Hematopoietic multipotent progenitor cell (in vitro differentiated cells): ENCODE measurements around the gene KRT7. TPM values are rescaled to one million over a fixed set of nuclear protein-coding genes. Genes with fewer than 3 reads are reported as not detected.

Experiments
- DNase-seq, 3 donors: peaks; one replicate each; pipeline ENCODE4 v3.0.0-alpha.2; 2011 to 2015; ENCODE audit warnings: low read depth in 2 of 3, low spot score in 2 of 3
- total RNA-seq: library from RNA; depleted of rRNA; stranded (reverse); fragments of >200 nt; gene quantifications from one replicate; pipeline ENCODE4 v1.2.3, GENCODE V29; 2012

Gene KRT7
- total RNA-seq, 1 donor = 3.8 TPM

DNA sequence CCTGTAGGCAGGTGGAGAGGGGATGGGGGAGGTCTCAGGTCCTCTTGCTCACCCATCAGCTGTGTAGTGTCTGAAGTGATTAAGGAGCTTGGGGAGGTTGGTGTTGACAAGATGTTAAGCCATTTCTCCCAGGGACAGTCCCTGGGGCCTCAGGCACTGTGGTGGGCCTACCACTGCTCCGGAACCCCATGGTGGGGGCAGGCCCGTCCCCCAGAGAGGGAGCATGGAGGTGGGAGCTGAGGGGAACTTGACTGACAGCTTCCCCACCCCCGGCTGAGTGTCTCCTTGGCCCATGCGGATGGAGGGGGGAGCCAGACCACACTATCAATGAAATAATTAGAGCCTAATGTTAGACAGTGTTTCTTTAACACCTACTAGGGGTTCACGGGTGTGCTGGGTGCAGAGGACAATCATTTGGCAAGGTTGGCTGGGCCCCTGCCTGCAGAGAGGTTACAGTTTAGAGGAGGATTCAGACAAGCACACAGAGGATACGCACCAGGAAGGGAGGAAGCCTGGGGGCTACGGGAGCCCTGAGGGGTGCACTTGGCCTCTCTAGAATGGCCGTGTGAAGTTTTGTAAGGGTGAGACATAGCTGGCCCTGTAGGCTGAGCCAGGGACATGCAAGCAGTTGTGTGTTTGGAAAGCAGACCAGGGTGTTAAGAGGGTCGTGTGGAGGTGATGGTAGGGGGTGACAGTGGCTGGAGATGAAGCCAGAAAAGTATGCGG is 22.0 kb upstream of the KRT7 start:
- DNase-seq = no peak

- no peak for DNase-seq
Measured at GRCh38 chr12:52211716-52212585, 21.1 kb upstream of the KRT7 start.

DNA sequence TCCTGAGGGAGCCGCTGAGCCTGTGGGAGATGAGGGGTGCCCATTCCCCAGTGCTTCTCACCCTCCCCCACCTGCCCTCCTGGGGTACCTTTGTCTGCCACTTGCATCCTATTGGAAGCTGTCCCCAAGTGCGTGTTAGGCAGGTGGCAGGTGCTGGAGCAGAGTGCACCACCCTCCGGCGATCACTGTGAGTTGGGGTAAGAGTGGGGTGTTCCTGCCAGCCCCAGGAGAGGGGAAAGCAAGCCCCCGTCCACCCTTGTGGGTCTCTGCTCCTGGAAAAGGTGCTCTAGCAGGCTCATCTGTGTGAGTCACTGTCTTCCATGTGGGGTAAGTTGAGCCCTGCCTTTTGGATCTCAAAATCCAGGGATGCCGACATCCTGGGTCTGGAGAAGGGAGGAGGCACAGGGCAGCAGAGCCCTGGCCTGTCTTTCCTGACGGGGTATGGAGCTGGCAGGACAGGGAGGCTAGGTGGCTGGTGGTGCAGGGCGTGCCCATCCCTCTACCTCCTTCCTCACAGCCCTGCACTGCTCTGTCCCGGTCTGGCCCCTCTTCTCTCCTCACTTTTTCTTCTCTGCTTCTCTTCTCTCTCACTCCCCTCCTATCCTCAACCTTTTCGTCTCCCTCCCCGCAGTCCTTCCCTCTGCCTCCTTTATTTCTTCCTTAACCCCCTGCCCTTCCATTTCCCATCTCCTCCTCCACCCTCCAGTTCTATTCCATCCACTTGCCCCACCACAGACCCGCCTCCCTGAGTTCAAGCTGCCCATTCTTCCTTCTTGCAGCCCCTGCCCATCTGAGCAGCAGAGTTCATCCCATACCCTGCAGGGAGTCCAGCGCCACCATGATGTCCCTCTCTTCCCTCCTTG is 20.1 kb upstream of the KRT7 start:
- DNase-seq = no peak

DNA sequence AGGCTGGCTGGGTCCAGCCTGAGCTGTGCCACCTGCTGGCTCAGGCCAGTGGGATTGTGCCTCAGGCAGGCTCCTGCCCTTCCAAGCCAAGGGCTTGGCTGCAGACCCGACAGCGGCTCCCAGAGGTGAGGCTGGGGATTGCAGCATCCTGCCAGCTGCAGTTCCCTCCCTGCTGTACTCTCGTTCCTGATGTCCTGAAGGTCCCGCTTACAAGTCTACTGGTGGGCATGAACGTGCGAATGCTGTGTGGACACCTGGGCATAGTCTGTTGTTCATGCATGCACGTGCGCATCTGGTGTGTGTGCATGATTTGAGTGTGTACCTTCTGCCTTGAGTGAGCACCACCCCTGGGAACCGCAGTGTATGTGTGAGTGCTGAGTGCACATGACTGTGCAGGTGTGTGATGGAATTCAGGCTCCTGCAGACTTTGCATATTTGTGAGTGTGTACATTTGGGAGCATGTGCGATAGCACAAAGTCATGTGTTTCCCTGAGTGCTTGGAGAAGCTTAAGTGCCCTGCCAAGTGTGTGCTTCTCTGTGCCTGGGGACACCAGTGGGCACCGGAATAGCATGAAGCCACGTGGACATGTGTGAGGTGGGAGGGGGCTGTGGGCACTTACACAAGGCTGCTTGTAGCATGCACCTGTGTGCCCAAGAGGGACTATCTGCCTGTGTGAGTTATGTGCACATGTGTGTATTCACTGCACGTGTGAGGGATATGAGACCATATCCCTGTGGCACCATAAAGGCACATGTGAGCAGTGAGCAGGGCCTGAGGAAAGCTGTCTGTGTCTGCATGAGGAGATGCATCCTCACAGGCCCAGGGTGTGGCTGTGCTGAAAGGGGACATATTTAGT is 19.3 kb upstream of the KRT7 start:
- peak; percentile 23 to 72 (median 59) for DNase-seq

DNA sequence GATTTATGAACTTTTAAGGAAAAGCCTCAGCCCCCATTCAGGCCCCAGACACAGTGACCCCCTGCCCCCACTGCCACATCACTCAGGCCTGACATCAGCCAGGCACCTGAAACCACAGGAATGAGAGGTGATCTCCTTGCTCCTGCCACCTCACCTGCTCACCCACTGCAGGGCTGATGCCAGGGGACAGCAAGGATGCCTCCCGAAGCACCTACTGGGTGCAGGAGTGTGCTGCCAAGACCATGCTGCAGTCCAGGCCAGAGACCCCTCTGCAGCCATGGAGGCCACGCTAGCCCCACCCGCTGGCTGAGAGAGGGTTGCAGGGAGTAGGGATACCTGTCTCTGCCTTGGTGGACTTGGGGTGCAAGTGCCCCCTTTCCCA is 18.6 kb upstream of the KRT7 start:
- no peak for DNase-seq

- DNase-seq = peak in 1 of 3 donors; percentile 35
Measured at GRCh38 chr12:52215587-52216031, 17.4 kb upstream of the KRT7 start.

- no peak for DNase-seq
Measured at GRCh38 chr12:52216100-52216499, 16.9 kb upstream of the KRT7 start.

- DNase-seq = no peak
Measured at GRCh38 chr12:52216807-52217206, 16.2 kb upstream of the KRT7 start.

GRCh38 chr12:52217223-52217622 is 15.8 kb upstream of the KRT7 start:
- DNase-seq = no peak

DNA sequence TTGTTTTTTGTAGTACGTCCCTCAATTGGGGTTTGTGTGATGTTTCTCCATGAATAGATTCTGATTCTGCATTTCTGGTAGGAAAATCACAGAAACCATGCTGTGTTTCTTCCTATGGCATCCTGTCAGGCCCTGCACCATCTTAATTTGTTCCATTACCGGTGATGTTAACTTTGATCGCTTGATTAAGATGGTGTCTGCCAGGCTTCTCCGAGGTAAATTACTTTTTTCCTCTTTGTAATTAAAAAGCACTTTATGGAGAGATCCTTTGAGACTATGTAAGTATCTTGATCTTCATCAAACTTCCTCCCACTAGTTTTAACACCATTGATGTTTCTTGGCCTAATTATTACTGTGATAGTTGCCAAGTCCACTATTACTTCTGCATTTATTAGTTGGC is 15.0 kb upstream of the KRT7 start:
- no peak for DNase-seq

- no peak for DNase-seq
Measured at GRCh38 chr12:52220477-52220876, 12.6 kb upstream of the KRT7 start.

DNA sequence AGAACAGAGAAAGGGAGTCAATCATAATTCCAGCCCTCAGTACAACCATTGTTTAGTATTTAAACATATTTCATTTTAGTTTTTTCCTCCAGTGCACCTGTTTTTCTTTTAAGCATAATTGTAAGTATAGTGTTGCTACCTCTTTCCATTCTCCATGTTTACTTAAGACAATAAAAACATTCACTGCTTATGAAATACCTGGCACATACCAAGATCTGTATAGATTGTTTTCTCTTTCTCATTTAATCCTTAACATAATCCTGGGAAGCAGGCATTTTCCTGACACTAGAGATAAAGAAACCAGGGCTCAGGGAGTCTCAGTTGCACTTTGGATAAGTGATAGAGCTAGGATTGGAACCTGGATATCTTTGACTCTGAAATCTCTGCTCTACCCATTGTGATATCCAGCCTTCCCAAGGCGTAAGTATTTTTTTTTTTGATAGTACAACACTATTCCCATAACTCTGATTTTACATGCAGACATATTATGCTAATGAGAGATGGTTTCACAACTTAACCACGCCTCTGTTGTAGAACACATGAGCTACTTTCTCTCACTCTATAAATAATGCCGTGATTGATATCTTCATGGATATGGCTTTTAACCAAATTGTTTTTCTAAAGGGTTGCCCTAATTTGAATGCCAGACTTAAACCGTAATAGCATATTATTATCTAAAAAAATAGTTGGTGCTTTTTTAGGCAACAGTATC is 11.8 kb upstream of the KRT7 start:
- no peak for DNase-seq

- peak in 2 of 3 donors; percentile 71 to 81 for DNase-seq
Measured at GRCh38 chr12:52221912-52222457, 11.1 kb upstream of the KRT7 start.

DNA sequence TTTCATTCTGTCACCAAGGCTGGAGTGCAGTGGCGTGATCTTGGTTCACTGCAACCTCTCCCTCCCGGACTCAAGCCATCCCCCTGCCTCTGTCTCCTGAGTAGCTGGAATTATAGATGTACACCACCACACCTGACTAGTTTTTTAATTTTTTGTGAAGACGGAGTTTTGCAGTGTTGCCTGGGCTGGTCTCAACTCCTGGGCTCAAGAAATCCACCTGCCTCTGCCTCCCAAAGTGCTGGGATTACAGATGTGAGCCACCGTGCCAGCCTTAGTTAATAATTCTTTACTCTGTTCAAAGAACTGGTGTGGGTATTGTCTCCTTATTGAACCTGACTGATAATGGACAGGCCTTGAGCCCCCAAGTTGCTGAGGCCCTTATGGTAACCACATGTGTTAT is 10.4 kb upstream of the KRT7 start:
- DNase-seq = no peak

GRCh38 chr12:52223406-52224039 is 9.5 kb upstream of the KRT7 start:
- no peak for DNase-seq

DNA sequence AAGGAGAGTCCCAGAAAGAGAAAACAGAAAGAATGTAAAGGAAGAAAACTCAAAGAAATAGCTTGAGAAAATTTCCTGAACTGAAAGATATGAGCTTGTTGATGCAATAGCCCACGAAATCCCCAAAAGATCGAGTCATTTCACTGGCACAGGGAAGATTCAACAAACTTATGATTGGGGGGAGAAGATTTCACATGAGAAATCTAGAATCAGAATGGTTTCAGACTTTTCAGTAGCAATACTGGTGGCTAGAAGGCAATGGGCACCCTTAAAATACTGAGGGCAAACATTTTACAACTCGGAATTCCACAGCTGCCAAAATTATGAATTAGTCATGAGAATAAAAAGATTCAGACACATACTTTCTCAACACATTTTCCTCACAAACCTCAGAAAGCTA is 8.9 kb upstream of the KRT7 start:
- no peak for DNase-seq

GRCh38 chr12:52225752-52226151 is 7.3 kb upstream of the KRT7 start:
- DNase-seq = no peak

- no peak for DNase-seq
Measured at GRCh38 chr12:52226446-52226845, 6.6 kb upstream of the KRT7 start.
